Hippocampal formation (tissue), 2 donors: Measurements from ENCODE around the gene NEB.

Experiments
- DNase-seq, 2 donors: peaks; one replicate each; lab custom pipeline; 2025; lab: John Stamatoyannopoulos, UW

The NEB gene, protein sequence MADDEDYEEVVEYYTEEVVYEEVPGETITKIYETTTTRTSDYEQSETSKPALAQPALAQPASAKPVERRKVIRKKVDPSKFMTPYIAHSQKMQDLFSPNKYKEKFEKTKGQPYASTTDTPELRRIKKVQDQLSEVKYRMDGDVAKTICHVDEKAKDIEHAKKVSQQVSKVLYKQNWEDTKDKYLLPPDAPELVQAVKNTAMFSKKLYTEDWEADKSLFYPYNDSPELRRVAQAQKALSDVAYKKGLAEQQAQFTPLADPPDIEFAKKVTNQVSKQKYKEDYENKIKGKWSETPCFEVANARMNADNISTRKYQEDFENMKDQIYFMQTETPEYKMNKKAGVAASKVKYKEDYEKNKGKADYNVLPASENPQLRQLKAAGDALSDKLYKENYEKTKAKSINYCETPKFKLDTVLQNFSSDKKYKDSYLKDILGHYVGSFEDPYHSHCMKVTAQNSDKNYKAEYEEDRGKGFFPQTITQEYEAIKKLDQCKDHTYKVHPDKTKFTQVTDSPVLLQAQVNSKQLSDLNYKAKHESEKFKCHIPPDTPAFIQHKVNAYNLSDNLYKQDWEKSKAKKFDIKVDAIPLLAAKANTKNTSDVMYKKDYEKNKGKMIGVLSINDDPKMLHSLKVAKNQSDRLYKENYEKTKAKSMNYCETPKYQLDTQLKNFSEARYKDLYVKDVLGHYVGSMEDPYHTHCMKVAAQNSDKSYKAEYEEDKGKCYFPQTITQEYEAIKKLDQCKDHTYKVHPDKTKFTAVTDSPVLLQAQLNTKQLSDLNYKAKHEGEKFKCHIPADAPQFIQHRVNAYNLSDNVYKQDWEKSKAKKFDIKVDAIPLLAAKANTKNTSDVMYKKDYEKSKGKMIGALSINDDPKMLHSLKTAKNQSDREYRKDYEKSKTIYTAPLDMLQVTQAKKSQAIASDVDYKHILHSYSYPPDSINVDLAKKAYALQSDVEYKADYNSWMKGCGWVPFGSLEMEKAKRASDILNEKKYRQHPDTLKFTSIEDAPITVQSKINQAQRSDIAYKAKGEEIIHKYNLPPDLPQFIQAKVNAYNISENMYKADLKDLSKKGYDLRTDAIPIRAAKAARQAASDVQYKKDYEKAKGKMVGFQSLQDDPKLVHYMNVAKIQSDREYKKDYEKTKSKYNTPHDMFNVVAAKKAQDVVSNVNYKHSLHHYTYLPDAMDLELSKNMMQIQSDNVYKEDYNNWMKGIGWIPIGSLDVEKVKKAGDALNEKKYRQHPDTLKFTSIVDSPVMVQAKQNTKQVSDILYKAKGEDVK (N-terminal part only)

DNA sequence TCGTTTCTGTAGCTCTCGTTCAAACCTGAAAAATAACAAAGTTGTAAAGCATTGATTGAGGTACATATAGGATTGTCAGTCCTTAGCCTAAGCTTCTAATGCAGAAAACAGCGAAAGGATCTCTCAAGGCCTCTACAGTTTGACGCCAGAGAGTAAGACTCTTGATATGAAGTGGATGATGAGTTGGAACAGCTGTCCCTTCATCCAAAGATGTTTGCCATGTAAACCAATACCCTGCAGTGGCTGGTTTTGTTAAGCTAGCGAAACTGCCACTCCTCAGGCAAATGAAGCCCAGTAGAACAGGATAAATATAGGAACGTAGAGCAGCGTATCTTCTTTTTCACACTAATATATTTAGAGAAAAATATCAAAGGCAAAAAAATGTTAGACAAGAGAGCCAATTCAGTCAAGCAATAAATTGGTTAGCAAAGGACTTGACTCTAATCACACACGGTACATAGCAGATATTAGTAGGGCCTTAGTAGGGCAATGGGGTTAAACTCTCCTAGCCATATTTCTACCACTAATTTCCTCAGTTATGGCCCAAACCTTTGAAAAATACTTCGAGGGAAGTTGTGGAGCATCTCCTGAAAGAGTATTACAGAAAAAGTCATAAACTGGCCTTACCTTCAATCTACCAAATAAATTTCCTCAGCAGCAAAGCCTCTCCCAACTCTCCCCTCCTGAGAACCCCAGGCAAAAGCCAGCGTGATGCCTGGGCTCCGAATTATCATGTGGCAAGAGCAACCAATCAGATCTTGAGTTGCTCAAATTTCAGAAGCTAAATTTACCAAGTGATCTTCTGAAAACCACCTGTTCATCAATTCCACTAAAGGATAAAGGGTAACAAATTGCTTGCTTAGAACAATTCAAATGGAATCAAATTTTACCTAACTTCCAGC is at the start of gene NEB:
TSS of gene NEB (minus strand) at position 706 of the 902 bp plus-strand sequence. CDS start 1,320 bp downstream, outside the sequence.
- DNase-seq: no peak

DNA sequence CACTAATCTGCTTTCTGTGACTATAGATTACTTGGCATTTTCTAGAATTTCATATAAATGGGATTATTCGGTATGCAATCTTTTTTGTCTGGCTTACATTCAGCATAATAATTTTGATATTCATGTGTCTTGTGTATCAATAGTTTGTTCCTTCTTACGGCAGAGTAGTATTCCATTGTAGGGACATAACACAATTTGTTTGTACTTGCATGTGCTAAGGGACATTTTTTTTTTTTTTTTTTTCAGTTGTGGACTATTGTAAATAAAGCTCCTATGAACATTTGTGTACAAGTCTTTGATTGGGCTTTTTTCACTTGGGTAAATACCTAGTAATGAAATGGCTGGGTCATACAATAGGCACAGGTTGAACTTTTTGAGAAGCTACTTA is 48.9 kb upstream of the NEB start:
- no peak for DNase-seq

DNA sequence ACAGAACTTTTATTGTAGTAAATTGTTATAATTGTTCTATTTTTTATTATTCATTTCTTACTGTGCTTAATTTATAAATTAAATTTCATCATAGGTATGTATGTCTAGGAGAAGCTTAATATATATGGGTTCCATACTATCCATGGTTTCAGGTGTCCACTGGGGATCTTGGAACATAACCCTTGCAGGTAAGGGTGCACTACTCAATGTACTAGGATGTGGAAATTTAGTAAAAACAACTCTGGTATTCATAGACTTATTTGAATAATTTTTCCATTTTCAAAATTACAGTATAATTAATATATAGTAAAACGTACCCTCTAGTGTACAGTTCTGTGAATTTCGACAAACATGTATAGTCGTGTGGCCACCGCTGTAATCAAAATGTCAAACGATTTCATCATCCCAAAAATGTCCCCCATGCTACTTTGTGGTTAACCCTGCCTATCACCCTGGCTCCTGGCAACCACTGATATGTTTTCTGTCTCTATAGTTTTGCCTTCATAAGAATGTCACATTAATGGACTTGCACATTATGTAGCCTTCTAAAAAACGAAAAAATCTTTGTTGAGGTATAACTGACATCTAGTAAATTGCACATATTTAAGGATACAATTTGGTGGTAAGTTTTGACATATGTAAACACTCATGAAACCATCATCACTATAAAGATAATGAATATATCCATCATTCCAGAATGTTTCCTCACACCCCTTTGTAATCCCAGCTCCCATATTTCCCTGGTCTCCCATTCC is 48.3 kb upstream of the NEB start:
- DNase-seq: no peak

DNA sequence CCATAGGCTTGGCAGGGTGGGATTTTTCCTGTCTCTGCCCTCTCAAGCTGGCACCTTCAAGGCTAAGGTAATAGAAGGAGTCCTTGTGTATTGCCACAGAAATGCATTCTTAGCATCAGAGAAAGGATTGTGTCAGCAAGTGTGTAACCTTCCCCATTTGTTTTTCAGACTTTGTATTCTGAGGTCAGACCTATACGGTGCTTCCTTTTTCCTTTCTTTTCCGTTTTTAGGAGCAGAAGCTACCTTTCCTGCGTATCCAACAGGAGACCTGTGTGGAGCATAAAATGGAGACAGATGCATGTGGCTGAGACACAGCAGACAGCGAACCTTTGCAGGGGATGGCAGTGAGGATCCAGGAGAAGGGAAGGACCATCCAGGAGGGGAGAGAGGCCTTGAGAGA is 47.4 kb upstream of the NEB start:
- DNase-seq: no peak

DNA sequence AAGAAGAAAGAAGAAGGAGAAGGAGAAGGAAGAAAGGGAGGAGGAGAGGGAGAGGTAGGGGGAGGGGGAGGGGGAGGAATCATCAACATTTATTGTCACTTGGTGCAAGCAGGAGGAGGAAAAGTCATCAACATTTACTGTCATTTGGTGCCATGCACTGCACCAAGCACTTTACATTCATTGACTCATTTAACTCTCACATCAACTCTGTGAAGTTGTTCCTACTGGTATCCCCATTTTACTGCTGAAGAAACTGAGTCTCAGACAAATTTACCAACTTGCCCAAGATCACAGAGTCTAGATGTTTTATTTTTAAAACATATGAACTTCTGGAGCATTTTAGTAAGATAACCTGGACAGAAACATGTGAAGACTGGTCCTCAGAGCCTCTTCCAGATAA is 46.7 kb upstream of the NEB start:
- no peak for DNase-seq

DNA sequence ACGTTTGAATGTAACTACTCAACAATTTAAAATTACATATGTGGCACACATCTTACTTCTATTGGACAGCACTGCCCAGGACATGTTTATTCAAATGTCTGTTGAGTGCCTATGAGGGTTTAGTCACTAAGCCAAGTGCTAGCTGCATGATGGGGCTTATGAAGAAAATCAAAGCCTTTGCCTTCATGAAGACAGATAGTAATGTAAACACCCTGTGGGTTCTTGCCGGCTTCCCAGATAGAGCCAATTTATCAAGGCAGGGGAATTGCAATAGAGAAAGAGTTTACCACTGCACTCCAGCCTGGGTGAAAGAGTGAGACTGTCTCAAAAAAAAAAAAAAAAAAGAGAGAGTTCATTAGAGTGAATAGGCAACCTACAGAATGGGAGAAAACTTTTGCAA is 43.7 kb upstream of the NEB start:
- no peak for DNase-seq

DNA sequence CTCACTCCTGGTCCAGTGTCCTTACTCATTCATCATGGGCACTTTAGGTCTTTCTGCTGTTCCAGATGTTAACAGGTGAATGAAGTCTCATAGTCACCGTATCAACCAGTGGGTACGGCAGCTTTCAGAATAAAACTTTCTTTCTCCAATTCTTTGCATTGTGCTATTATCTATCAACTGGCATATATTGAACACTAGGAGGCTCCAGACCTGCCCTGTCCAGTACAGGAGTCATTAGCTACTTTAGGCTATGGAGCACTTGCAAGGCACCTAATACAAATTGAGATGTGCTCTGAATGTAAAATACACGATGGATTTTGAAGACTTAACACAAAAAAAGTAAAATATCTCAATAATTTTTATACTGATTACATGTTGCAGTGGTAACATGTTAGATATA is 43.2 kb upstream of the NEB start:
- DNase-seq: no peak

DNA sequence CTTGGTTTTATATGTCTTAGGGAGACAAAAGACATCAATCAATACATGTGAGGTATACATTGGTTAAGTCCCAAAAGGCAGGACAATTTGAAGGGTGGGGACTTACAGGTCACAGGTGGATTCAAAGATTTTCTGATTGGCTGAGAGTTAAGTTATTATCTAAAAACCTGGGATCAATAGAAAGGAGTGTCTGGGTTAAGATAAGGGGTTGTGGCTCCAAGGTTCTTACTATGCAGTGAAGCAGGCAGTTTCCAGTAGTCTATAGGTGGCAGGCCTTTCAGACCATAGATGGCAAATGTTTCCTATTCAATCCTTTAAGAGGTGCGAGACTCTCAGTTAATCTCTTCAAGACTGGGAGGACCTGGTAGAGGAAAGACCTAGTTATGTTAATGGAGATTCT is 42.1 kb upstream of the NEB start:
- no peak for DNase-seq

DNA sequence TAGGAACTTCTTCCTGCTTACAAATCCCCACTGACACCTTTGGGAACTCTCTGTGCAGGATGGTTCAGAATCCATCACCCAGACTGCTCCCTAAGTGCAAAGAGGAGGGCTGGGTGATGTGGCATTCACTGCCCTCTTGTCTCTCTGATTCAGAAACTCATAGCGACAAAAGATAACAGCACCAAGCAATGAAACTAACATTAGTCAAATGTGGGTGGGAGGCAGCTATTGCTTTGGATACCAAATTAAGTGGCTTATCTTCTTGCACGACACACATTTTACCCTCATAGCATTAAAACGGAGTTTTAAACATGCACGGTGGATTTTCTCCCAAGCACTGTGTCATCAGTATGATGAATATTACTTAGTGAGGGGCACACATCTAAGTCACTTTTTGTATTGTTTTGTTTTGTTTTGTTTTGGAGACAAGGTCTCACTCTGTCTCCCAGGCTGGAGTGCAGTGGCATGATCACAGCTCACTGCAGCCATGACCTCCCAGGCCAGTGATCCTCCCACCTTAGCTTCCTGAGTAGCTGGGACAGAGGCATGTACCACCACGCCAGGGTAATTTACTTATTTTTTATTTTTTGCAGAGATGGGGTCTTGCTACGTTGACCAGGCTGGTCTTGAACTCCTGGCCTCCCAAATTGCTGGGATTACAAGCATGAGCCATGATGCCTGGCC is 40.9 kb upstream of the NEB start:
- DNase-seq: no peak

DNA sequence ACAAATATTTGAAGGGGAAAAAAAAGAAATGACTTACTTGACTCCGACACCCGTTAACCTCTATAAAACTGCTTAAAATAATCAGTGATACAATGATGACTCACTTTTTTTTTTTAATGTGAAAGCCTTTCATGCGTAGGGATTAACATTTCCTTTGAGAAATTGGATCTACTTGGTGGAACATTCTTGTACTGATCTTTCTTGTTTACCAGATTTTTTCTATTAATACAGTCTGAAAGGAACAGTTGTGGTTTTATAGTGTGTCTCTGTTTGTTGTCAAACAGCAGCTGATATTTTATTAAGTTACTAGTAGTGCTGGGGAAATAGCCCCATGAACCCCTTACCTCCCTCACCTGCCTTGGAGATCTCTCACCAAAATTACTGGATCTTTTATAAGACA is 40.2 kb upstream of the NEB start:
- DNase-seq: no peak

DNA sequence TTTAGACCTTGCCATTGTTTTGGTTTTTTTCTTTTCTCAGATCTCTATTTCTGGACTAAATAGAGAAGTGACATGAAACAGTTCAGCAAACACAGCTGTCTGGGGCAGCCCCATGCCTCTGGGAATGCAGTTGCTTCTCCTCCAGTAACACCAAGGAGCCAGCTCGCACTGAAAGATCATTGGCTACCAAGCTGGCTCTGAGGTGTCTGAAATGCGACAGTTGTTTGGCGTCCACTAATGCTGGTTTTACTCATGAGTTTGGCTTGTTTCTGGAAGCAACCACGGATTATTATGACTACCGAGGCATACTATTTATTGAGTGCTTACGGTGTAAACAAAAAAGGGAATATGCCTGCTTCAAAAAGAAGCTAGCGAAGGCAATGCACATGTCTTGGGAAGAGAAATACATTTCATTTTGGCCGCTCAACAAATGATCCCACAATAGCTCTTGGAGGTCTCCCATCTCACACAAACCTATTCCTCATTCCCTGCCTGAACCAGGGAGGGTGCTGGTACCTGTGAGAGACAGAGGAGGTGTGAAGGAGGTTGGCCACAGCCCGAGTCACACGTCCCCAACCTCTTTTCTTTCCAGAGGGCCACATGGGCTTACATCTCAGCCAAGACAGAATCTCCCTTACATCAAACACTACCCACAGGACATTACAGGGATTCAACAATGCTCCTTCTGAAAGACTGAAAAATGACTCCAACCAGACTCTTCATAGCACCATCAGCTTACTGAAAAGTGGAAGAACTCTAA is 37.5 kb upstream of the NEB start:
- no peak for DNase-seq

DNA sequence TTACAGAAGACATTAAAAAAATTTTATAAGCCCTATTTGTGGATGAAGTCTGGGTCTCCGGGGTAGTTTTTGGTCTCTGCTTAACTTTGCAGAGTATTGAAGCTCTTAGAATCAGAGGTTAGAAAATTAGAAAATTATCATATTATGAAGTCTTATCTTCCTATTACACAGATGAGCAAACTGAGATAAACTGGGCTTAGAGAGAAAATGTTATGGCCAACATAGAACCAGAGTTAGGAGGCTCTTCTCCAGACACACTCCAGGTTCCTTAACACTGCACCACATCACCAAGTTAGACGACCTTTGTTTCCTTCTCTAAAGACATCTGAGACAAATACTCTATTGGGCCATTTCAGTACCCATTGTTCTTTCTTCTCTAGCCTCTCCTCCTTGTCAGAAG is 36.7 kb upstream of the NEB start:
- DNase-seq: no peak

DNA sequence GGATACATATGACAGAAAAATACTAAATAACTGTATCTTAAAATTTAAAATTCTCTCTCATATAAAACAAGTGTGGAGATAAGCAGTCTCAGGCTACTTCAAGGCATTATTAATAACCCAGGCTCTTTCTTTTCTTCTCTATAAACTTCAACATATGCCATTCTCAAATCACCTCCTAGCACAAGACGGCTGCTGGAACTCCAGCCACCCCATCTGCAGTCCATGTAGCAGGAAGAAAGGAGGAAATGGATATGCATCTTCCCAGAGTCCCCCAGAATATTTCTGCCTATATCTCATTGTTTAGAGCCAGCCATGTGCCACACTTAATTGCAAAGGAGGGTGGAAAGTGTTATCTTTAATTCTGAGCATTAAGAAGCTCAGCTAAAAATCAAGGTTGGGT is 35.3 kb upstream of the NEB start:
- no peak for DNase-seq

DNA sequence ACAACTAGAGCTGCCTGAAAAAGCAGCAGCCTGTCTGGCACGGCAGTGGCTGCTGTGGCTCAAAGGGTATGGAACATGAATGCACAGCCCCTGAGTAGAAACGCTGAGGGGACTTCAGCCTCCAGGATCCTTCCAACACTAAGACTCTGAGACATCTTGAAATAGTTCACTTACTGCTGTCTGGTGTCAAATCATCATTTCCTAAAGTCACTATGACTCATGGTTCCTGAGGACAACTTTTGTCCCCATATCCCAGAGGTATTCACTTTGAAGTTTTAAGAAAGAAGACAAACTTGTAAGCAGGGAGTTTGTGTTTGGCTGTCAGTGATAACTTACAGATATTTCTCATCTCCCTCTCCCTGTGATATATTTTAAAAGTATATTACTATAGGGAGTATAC is 33.3 kb upstream of the NEB start:
- DNase-seq: no peak

DNA sequence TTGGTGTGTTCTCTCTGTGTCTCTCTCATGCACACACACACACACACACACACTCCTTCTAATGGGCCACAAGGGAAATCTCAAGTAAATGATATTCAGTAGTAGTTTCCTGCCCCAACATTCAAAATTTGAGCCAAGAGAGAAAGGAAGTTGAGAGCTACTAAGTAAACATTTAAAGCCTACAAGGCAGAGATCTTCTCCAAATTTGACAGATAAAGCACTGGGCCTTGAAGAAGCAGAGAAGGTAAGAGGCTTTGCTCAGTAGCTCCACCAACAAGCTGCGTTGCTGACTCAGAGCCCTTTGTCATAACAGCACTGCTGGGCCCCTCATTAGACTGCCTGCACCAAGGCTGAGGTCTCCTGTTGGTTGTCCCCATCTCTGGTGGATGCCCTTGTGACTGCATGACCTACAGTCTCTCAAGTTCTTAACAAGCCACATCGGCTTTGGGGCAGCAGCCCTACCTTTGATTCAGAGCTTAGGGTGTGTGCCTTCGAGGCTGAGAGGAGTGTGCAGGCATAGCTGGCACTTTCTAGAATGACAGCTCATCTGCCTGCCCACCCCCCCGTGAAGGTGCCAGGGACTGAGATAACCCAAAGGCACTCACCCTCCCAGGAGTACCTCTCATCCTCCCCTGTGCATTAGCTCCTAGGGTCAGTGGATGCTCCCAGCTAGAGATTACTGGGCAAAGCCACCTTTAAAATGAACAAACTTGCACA is 32.3 kb upstream of the NEB start:
- DNase-seq: no peak

DNA sequence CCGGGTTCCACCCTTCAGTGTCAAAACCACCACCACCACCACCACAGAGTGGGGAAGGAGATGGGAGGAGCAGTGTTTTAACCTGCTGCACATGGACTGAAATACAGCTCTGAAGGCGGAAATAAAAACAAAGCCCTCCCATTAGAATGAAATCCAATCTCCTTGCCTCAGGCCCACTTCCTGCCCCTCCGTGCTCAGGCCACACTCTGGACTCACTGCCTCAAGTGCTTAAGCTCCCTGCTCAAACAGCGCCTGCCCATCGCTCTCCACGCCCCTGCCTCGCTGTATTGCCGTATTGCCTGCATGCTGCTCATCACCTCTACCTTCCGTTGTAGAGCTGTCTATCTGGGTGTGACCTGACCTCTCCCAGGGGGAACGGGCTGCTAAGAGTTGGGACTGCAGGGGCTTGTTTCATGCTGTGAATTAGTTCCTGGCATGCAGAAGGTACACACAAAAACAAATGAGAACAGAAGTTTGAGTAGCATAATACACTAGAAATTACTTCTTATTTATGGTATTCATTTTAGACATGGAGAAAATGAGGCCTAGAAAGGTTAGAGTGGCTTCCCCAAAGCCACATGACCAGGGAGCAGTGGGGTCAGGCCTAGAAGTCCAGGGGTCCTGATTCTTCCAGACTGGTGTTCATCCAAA is 31.6 kb upstream of the NEB start:
- no peak for DNase-seq

DNA sequence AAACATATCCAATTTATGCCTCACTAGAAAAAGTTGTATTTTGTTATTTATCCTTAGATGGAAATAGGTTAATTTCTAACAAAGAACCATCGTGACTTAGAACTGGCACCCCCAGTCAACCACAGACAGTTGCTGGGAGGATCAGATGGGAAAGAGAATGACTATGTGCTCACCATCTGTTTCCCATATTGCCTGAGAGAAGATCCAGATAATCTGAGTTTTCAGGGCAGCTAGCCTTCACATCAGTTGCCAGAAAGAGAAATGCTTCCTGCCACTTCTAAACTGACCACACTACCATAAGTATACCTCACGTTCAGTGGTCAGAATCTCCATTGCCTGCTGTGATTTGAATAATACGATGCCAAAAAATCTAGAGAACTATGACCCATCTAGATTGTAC is 28.4 kb upstream of the NEB start:
- peak in 1 of 2 donors; percentile 10 for DNase-seq

DNA sequence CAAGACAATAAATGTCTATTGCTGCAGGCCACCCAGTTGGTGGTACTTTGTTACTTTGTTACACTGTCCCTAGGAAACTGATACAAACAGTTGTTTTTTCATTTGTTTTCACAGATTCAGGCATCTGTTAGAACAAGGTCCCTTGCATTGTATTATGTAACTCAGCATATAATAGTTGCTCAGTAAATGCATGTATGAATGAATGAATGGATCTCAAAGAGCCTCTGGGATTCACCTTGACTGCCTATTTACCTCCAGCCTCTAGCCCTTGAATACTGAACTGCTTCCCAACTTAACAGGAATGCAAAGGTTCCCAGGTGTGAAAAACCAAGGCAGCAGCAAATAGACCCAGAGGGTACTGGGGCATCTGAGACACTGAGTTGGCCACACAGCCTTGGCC is 27.4 kb upstream of the NEB start:
- DNase-seq: no peak
